ENCODE data around the gene HMGCL. TPM values are rescaled to one million over a fixed set of nuclear protein-coding genes. Genes with fewer than 3 reads are reported as not detected.

The HMGCL gene
- 66.3 TPM for polyA plus RNA-seq
- long read RNA-seq, donor 1, transcript HMGCL-203 (9 exons, 1,600 nt), result major isoform, 13 of 20 reads
- long read RNA-seq, donor 1, partial matches to known transcripts, result 6 of 20 reads
- long read RNA-seq, donor 1, other reads (novel, unspliced or antisense), result 0 of 20 reads
- long read RNA-seq, donor 2, transcript HMGCL-203 (9 exons, 1,600 nt), result major isoform, 35 of 55 reads
- long read RNA-seq, donor 2, partial matches to known transcripts, result 14 of 55 reads
- long read RNA-seq, donor 2, other reads (novel, unspliced or antisense), result 6 of 55 reads
- long read RNA-seq, donor 3, result 0 reads
- long read RNA-seq, donor 4, partial matches to known transcripts, result 0 of 3 reads
- long read RNA-seq, donor 4, other reads (novel, unspliced or antisense), result 0 of 3 reads
- long read RNA-seq, donor 5, transcript HMGCL-203 (9 exons, 1,600 nt), result major isoform, 26 of 26 reads
- long read RNA-seq, donor 5, partial matches to known transcripts, result 0 of 26 reads
- long read RNA-seq, donor 5, other reads (novel, unspliced or antisense), result 0 of 26 reads
- long read RNA-seq, donor 6, transcript HMGCL-203 (9 exons, 1,600 nt), result major isoform, 27 of 48 reads
- long read RNA-seq, donor 6, partial matches to known transcripts, result 18 of 48 reads
- long read RNA-seq, donor 6, other reads (novel, unspliced or antisense), result 0 of 48 reads
- long read RNA-seq, donor 7, transcript HMGCL-203 (9 exons, 1,600 nt), result major isoform, 15 of 15 reads
- long read RNA-seq, donor 7, partial matches to known transcripts, result 0 of 15 reads
- long read RNA-seq, donor 7, other reads (novel, unspliced or antisense), result 0 of 15 reads
- long read RNA-seq, donor 8, transcript HMGCL-203 (9 exons, 1,600 nt), result major isoform, 42 of 56 reads
- long read RNA-seq, donor 8, partial matches to known transcripts, result 12 of 56 reads
- long read RNA-seq, donor 8, other reads (novel, unspliced or antisense), result 0 of 56 reads
- long read RNA-seq, donor 9, transcript HMGCL-203 (9 exons, 1,600 nt), result major isoform, 39 of 39 reads
- long read RNA-seq, donor 9, partial matches to known transcripts, result 0 of 39 reads
- long read RNA-seq, donor 9, other reads (novel, unspliced or antisense), result 0 of 39 reads
- long read RNA-seq, donor 10, transcript HMGCL-203 (9 exons, 1,600 nt), result major isoform, 46 of 47 reads
- long read RNA-seq, donor 10, partial matches to known transcripts, result 0 of 47 reads
- long read RNA-seq, donor 10, other reads (novel, unspliced or antisense), result 0 of 47 reads
- long read RNA-seq, donor 11, transcript HMGCL-203 (9 exons, 1,600 nt), result major isoform, 19 of 19 reads
- long read RNA-seq, donor 11, partial matches to known transcripts, result 0 of 19 reads
- long read RNA-seq, donor 11, other reads (novel, unspliced or antisense), result 0 of 19 reads

GRCh38 chr1:23825076-23825761, at the start of gene HMGCL:
HMGCL (minus strand) TSS chr1:23825429; CDS start chr1:23825415, 14 bp downstream.
- peak; percentile 91 to 93 for DNase-seq
- no peaks in the 10 kb centered on the region for H3K27me3 ChIP-seq (ENCODE audit: control insufficient read depth, insufficient read depth, low read length)
- H3K4me1 ChIP-seq (ENCODE audit: control insufficient read depth, insufficient read depth, low read length), result peaks cover 9% of the 10 kb centered on the region
- H3K9me3 ChIP-seq (ENCODE audit: control insufficient read depth, low read depth, low read length), result no peaks in the 10 kb centered on the region
- H3K27ac ChIP-seq (ENCODE audit: low read length), result peak within 1 kb of the TSS; percentile 94
- H3K36me3 ChIP-seq (ENCODE audit: control insufficient read depth, insufficient read depth, low read length), result no peaks in the 10 kb centered on the region
- no CpG with 5 or more reads among the region's 42 CpGs for WGBS (ENCODE audit: insufficient coverage, low lambda C conversion rate)
- peak within 1 kb of the TSS; percentile 87 for H3K4me3 ChIP-seq (ENCODE audit: low read length)

GRCh38 chr1:23872421-23872820, 47.2 kb upstream of the HMGCL start:
- WGBS (ENCODE audit: insufficient coverage, low lambda C conversion rate), result 100% methylated on average over 1 of the region's 3 CpGs
- H3K4me1 ChIP-seq (ENCODE audit: control insufficient read depth, insufficient read depth, low read length), result peaks cover under 1% of the 10 kb centered on the region

GRCh38 chr1:23869051-23869450, 43.8 kb upstream of the HMGCL start:
- Histone ChIP-seq H3K4me1 (ENCODE audit: control insufficient read depth, insufficient read depth, low read length) (peaks cover 18% of the 10 kb centered on the region), H3K27ac (ENCODE audit: low read length) (no peak overlapping the region), H3K27me3 (ENCODE audit: control insufficient read depth, insufficient read depth, low read length) (peaks cover 5% of the 10 kb centered on the region), H3K36me3 (ENCODE audit: control insufficient read depth, insufficient read depth, low read length) (peaks cover 6% of the 10 kb centered on the region), H3K4me3 (ENCODE audit: low read length) (peak overlapping the region; percentile 79), H3K9me3 (ENCODE audit: control insufficient read depth, low read depth, low read length) (no peaks in the 10 kb centered on the region)
- WGBS (ENCODE audit: insufficient coverage, low lambda C conversion rate), result 33% methylated on average over 3 of the region's 10 CpGs
- no peak for DNase-seq

More at GRCh38 chr1:23872421-23872820, 47.2 kb upstream of the HMGCL start:
- Histone ChIP-seq H3K27me3 (ENCODE audit: control insufficient read depth, insufficient read depth, low read length) (peaks cover 5% of the 10 kb centered on the region), H3K27ac (ENCODE audit: low read length) (no peak overlapping the region), H3K4me3 (ENCODE audit: low read length) (no peak overlapping the region), H3K36me3 (ENCODE audit: control insufficient read depth, insufficient read depth, low read length) (no peaks in the 10 kb centered on the region), H3K9me3 (ENCODE audit: control insufficient read depth, low read depth, low read length) (no peaks in the 10 kb centered on the region)
- no peak for DNase-seq

GRCh38 chr1:23868557-23869016, 43.4 kb upstream of the HMGCL start:
- Histone ChIP-seq H3K36me3 (ENCODE audit: control insufficient read depth, insufficient read depth, low read length) (peaks cover 7% of the 10 kb centered on the region), H3K9me3 (ENCODE audit: control insufficient read depth, low read depth, low read length) (no peaks in the 10 kb centered on the region), H3K27me3 (ENCODE audit: control insufficient read depth, insufficient read depth, low read length) (peaks cover 5% of the 10 kb centered on the region), H3K4me3 (ENCODE audit: low read length) (peak overlapping the region; percentile 79), H3K4me1 (ENCODE audit: control insufficient read depth, insufficient read depth, low read length) (peaks cover 18% of the 10 kb centered on the region), H3K27ac (ENCODE audit: low read length) (no peak overlapping the region)
- no CpG with 5 or more reads among the region's 20 CpGs for WGBS (ENCODE audit: insufficient coverage, low lambda C conversion rate)
- DNase-seq, result peak in 1 of 2 donors; percentile 13

GRCh38 chr1:23867895-23868556, 42.8 kb upstream of the HMGCL start, which contains the start of gene FUCA1:
FUCA1 (minus strand) TSS chr1:23868290; CDS start chr1:23868286, 4 bp downstream.
- Histone ChIP-seq H3K27ac (ENCODE audit: low read length) (peak within 1 kb of the TSS; percentile 77), H3K36me3 (ENCODE audit: control insufficient read depth, insufficient read depth, low read length) (peaks cover 8% of the 10 kb centered on the region), H3K27me3 (ENCODE audit: control insufficient read depth, insufficient read depth, low read length) (peaks cover 5% of the 10 kb centered on the region), H3K4me1 (ENCODE audit: control insufficient read depth, insufficient read depth, low read length) (peaks cover 18% of the 10 kb centered on the region), H3K9me3 (ENCODE audit: control insufficient read depth, low read depth, low read length) (no peaks in the 10 kb centered on the region), H3K4me3 (ENCODE audit: low read length) (peak within 1 kb of the TSS; percentile 79)
- no CpG with 5 or more reads among the region's 71 CpGs for WGBS (ENCODE audit: insufficient coverage, low lambda C conversion rate)
- DNase-seq, result peak; percentile 94 to 95

- Histone ChIP-seq H3K27ac (ENCODE audit: low read length) (peak overlapping the region; percentile 77), H3K4me1 (ENCODE audit: control insufficient read depth, insufficient read depth, low read length) (peaks cover 18% of the 10 kb centered on the region), H3K36me3 (ENCODE audit: control insufficient read depth, insufficient read depth, low read length) (peaks cover 13% of the 10 kb centered on the region), H3K27me3 (ENCODE audit: control insufficient read depth, insufficient read depth, low read length) (peaks cover 5% of the 10 kb centered on the region), H3K4me3 (ENCODE audit: low read length) (peak overlapping the region; percentile 79), H3K9me3 (ENCODE audit: control insufficient read depth, low read depth, low read length) (no peaks in the 10 kb centered on the region)
- WGBS (ENCODE audit: insufficient coverage, low lambda C conversion rate), result no CpG with 5 or more reads among the region's 17 CpGs
- peak in 1 of 2 donors; percentile 4 for DNase-seq
Measured at GRCh38 chr1:23867542-23867894, 42.3 kb upstream of the HMGCL start.

GRCh38 chr1:23865543-23865930, 40.3 kb upstream of the HMGCL start:
- no peaks in the 10 kb centered on the region for H3K9me3 ChIP-seq (ENCODE audit: control insufficient read depth, low read depth, low read length)
- H3K4me1 ChIP-seq (ENCODE audit: control insufficient read depth, insufficient read depth, low read length), result peaks cover 18% of the 10 kb centered on the region
- peaks cover 5% of the 10 kb centered on the region for H3K27me3 ChIP-seq (ENCODE audit: control insufficient read depth, insufficient read depth, low read length)
- peak in 1 of 2 donors; percentile 6 for DNase-seq
- peaks cover 22% of the 10 kb centered on the region for H3K36me3 ChIP-seq (ENCODE audit: control insufficient read depth, insufficient read depth, low read length)
- WGBS (ENCODE audit: insufficient coverage, low lambda C conversion rate), result no CpG with 5 or more reads among the region's 4 CpGs
- no peak overlapping the region for H3K4me3 ChIP-seq (ENCODE audit: low read length)
- no peak overlapping the region for H3K27ac ChIP-seq (ENCODE audit: low read length)

GRCh38 chr1:23864801-23865542, 39.7 kb upstream of the HMGCL start:
- peaks cover 5% of the 10 kb centered on the region for H3K27me3 ChIP-seq (ENCODE audit: control insufficient read depth, insufficient read depth, low read length)
- WGBS (ENCODE audit: insufficient coverage, low lambda C conversion rate), result 100% methylated on average over 2 of the region's 13 CpGs
- no peaks in the 10 kb centered on the region for H3K9me3 ChIP-seq (ENCODE audit: control insufficient read depth, low read depth, low read length)
- DNase-seq, result no peak
- H3K4me1 ChIP-seq (ENCODE audit: control insufficient read depth, insufficient read depth, low read length), result peaks cover 18% of the 10 kb centered on the region
- no peak overlapping the region for H3K27ac ChIP-seq (ENCODE audit: low read length)
- H3K4me3 ChIP-seq (ENCODE audit: low read length), result no peak overlapping the region
- peaks cover 23% of the 10 kb centered on the region for H3K36me3 ChIP-seq (ENCODE audit: control insufficient read depth, insufficient read depth, low read length)

Data from large intestine (tissue), 12 donors.